Hepatocyte (in vitro differentiated cells): ENCODE measurements around the gene CTNNA2. TPM values are rescaled to one million over a fixed set of nuclear protein-coding genes. Genes with fewer than 3 reads are reported as not detected.

Experiments
- DNase-seq: peaks from one replicate; pipeline ENCODE4 v3.0.0-alpha.2; 2016; ENCODE audit warnings: low spot score
- H2AFZ ChIP-seq: fragments of 200-600 bp; sonication (generic); 2 replicates; pipeline ENCODE4 v1.6.0; 2016; ENCODE audit warnings: antibody characterized with exemption, mild to moderate bottlenecking
- H3K27ac ChIP-seq: fragments of 200-600 bp; sonication (generic); 2 replicates; pipeline ENCODE4 v1.5.1; 2016; ENCODE audit warnings: mild to moderate bottlenecking
- H3K27me3 ChIP-seq: fragments of 200-600 bp; sonication (generic); 2 replicates; pipeline ENCODE4 v1.6.1; 2016
- H3K36me3 ChIP-seq: fragments of 200-600 bp; sonication (generic); replicated peaks from 2 replicates; pipeline ENCODE4 v1.5.1; 2016; ENCODE audit warnings: low read depth; ENCODE audit not compliant: insufficient read depth
- H3K4me1 ChIP-seq: fragments of 200-600 bp; sonication (generic); 2 replicates; pipeline ENCODE4 v1.5.1; 2016; ENCODE audit warnings: mild to moderate bottlenecking, moderate library complexity; ENCODE audit not compliant: insufficient read depth
- H3K4me2 ChIP-seq: fragments of 200-600 bp; sonication (generic); 2 replicates; pipeline ENCODE4 v1.6.0; 2016
- H3K4me3 ChIP-seq: fragments of 200-600 bp; sonication (generic); 2 replicates; pipeline ENCODE4 v1.5.1; 2016; ENCODE audit warnings: mild to moderate bottlenecking
- H3K79me2 ChIP-seq: fragments of 200-600 bp; sonication (generic); 2 replicates; pipeline ENCODE4 v1.6.0; 2017; ENCODE audit warnings: mild to moderate bottlenecking
- H3K9me2 ChIP-seq: fragments of 200-600 bp; sonication (generic); replicated peaks from 2 replicates; pipeline ENCODE4 v1.6.0; 2017; ENCODE audit warnings: mild to moderate bottlenecking; ENCODE audit not compliant: insufficient read depth
- H3K9me3 ChIP-seq: fragments of 200-600 bp; sonication (generic); 2 replicates; pipeline ENCODE4 v1.5.1; 2016; ENCODE audit warnings: low read depth, mild to moderate bottlenecking
- H4K20me1 ChIP-seq: fragments of 200-600 bp; sonication (generic); 2 replicates; pipeline ENCODE4 v1.6.0; 2016; ENCODE audit warnings: mild to moderate bottlenecking; ENCODE audit not compliant: insufficient read depth, poor library complexity, severe bottlenecking
- EZH2 ChIP-seq: fragments of 200-600 bp; sonication (generic); IDR thresholded peaks from 2 replicates; pipeline ENCODE4 v1.6.1; 2016; ENCODE audit warnings: antibody characterized with exemption, mild to moderate bottlenecking, borderline replicate concordance
- EZH2phosphoT487 ChIP-seq: fragments of 200-600 bp; sonication (generic); IDR thresholded peaks from one replicate; pipeline ENCODE4 v1.6.1; 2018; ENCODE audit warnings: antibody characterized with exemption, mild to moderate bottlenecking, low read depth, moderate library complexity; ENCODE audit not compliant: unreplicated experiment, severe bottlenecking
- WGBS: methylation state at CpG from one replicate; pipeline ENCODE4 v1.1.6; 2016; ENCODE audit warnings: low lambda C conversion rate; ENCODE audit errors: missing lambda C conversion rate; 5-methylcytosine and 5-hydroxymethylcytosine counted together
- polyA plus RNA-seq: library from polyadenylated mRNA; unstranded; fragments of >200 nt; fragmentation: Nextera tagmentation; extraction: Ambion mirVana; gene quantifications from 2 replicates; pipeline ENCODE4 v1.2.1, GENCODE V29; 2016
- total RNA-seq: library from RNA; depleted of rRNA; stranded (reverse); fragments of >200 nt; gene quantifications from 2 replicates; pipeline ENCODE4 v1.2.3, GENCODE V29; 2014
- TF ChIP-seq, protein P1 (sequence below): fragments of 200-600 bp; sonication (generic); IDR thresholded peaks from 2 replicates; pipeline ENCODE4 v1.5.1; 2016; ENCODE audit warnings: antibody characterized with exemption, mild to moderate bottlenecking; ENCODE audit not compliant: poor library complexity

CTNNA2 gene
- total and polyA plus RNA-seq, 2 experiments from 2014 or later: 0.79 to 4.4 TPM

DNA sequence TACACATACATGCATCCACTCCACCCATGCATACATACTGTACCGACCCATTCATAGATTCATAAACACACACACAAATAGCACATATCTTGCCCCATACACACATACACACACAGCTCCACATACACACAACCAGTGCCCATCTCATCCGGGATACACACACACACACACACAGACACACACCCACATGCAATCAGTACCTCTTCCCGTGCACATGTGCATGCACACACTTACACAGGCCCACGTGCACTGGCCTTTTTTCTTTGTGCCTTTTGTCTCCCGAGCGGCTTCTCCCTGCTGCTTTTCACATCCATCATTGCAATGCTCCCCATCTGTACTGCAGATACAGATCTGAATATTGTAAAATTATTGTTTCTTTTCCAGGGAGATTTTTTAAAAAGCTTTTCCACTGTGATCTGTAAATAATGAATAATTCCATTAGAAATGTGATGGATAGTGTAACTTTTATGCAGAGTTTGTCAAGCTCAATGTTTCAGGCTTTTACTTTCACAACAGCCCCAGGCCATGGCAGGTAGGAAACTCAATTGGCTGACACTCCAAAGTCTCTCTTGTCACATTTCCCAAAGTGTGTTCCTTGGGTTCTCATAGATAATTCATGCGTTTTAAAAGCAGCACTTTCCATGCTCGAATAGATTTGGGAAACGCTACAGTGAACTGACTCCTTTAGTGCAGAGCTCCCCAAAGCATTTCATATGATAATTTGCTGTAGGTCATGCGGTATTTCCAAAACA, 393.5 kb downstream of the CTNNA2 start:
- Histone ChIP-seq H3K27me3 (peaks cover 3% of the 10 kb centered on the region), H3K9me2 (no peaks in the 10 kb centered on the region), H3K4me3 (no peak overlapping the region), H3K9me3 (no peaks in the 10 kb centered on the region), H3K4me1 (no peaks in the 10 kb centered on the region), H3K4me2 (no peak overlapping the region), H3K79me2 (no peaks in the 10 kb centered on the region), H2AFZ (no peak overlapping the region), H3K27ac (no peak overlapping the region), H4K20me1 (no peaks in the 10 kb centered on the region), H3K36me3 (no peaks in the 10 kb centered on the region)
- TF ChIP-seq EZH2: no peak
- no peak for TF ChIP-seq EZH2phosphoT487
- TF ChIP-seq, protein P1, sequence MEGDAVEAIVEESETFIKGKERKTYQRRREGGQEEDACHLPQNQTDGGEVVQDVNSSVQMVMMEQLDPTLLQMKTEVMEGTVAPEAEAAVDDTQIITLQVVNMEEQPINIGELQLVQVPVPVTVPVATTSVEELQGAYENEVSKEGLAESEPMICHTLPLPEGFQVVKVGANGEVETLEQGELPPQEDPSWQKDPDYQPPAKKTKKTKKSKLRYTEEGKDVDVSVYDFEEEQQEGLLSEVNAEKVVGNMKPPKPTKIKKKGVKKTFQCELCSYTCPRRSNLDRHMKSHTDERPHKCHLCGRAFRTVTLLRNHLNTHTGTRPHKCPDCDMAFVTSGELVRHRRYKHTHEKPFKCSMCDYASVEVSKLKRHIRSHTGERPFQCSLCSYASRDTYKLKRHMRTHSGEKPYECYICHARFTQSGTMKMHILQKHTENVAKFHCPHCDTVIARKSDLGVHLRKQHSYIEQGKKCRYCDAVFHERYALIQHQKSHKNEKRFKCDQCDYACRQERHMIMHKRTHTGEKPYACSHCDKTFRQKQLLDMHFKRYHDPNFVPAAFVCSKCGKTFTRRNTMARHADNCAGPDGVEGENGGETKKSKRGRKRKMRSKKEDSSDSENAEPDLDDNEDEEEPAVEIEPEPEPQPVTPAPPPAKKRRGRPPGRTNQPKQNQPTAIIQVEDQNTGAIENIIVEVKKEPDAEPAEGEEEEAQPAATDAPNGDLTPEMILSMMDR: no peak
- 84% methylated on average over 10 of the region's 10 CpGs for WGBS
- no peak for DNase-seq

DNA sequence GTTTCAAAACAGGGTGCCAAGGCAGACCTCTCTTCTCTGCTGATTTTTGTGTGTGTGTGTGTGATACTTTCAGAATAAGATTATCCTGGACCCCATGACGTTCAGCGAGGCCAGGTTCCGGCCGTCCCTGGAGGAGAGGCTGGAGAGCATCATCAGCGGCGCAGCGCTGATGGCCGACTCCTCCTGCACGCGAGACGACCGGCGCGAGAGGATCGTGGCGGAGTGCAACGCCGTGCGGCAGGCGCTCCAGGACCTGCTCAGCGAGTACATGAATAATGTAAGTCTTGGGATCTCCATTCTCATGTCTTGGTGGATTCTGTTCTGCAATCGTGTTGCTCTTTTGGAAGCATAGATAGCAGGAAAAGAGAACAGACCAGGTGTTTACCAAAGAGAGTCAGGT, 396.7 kb downstream of the CTNNA2 start:
- no peaks in the 10 kb centered on the region for H4K20me1 ChIP-seq
- 94% methylated on average over 22 of the region's 22 CpGs for WGBS
- no peaks in the 10 kb centered on the region for H3K4me1 ChIP-seq
- peaks cover 3% of the 10 kb centered on the region for H3K27me3 ChIP-seq
- no peak overlapping the region for H3K4me3 ChIP-seq
- H3K9me3 ChIP-seq: no peaks in the 10 kb centered on the region
- no peaks in the 10 kb centered on the region for H3K36me3 ChIP-seq
- no peak overlapping the region for H3K4me2 ChIP-seq
- H3K27ac ChIP-seq: no peak overlapping the region
- no peaks in the 10 kb centered on the region for H3K79me2 ChIP-seq
- no peaks in the 10 kb centered on the region for H3K9me2 ChIP-seq
- TF ChIP-seq EZH2 (no peak), EZH2phosphoT487 (no peak)
- TF ChIP-seq, protein P1: no peak
- no peak overlapping the region for H2AFZ ChIP-seq
- no peak for DNase-seq

DNA sequence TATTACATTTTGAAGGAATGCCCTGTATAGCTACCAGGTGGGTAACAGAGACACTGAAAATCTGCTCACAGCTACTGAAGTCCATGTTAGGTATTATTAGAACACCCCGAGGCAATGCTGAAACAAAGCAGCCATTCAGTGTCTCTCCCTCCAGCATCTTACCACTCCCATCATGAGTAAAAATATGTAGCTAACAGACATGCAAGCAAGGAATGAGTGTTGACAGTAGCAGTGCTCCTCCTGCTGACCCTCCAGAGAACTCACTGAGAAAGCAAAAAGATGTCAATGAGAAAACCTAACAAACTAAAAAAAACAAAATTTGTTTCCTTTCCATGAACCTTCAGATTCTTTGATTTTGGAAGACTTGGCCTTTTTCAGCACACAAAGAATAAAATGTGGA, 397.8 kb downstream of the CTNNA2 start:
- Histone ChIP-seq H3K4me2 (no peak overlapping the region), H3K27ac (no peak overlapping the region), H3K27me3 (peaks cover 3% of the 10 kb centered on the region), H3K36me3 (no peaks in the 10 kb centered on the region), H3K9me3 (no peaks in the 10 kb centered on the region), H3K79me2 (no peaks in the 10 kb centered on the region), H3K4me1 (no peaks in the 10 kb centered on the region), H3K4me3 (no peak overlapping the region), H3K9me2 (no peaks in the 10 kb centered on the region), H2AFZ (no peak overlapping the region), H4K20me1 (no peaks in the 10 kb centered on the region)
- DNase-seq: no peak
- WGBS: 77% methylated on average over 1 of the region's 1 CpG
- TF ChIP-seq, protein P1: no peak
- TF ChIP-seq EZH2phosphoT487 (no peak), EZH2 (no peak)
